ENCODE measurements around the gene COL12A1. TPM values are rescaled to one million over a fixed set of nuclear protein-coding genes. Genes with fewer than 3 reads are reported as not detected.

The COL12A1 gene
- total RNA-seq, 1 donor from 2014 or later: 1.6 TPM

- no peak for ATAC-seq
Measured at GRCh38 chr6:75145976-75146375, 59.9 kb downstream of the COL12A1 start.

GRCh38 chr6:75145211-75145610 is 60.6 kb downstream of the COL12A1 start:
- ATAC-seq: no peak
- DNase-seq (ENCODE audit: low spot score): no peak

More at GRCh38 chr6:75145976-75146375, 59.9 kb downstream of the COL12A1 start:
- DNase-seq (ENCODE audit: low spot score): no peak

- DNase-seq (ENCODE audit: low spot score): no peak
- ATAC-seq: no peak
Measured at GRCh38 chr6:75144386-75144785, 61.5 kb downstream of the COL12A1 start.

- DNase-seq (ENCODE audit: low spot score) (no peak), ATAC-seq (no peak)
Measured at GRCh38 chr6:75143191-75143590, 62.7 kb downstream of the COL12A1 start.

GRCh38 chr6:75142721-75143120 is 63.1 kb downstream of the COL12A1 start:
- ATAC-seq (no peak), DNase-seq (ENCODE audit: low spot score) (no peak)

- DNase-seq (ENCODE audit: low spot score) (no peak), ATAC-seq (no peak)
Measured at GRCh38 chr6:75135876-75136275, 70.0 kb downstream of the COL12A1 start.

- ATAC-seq (no peak), DNase-seq (ENCODE audit: low spot score) (no peak)
Measured at GRCh38 chr6:75135450-75135849, 70.4 kb downstream of the COL12A1 start.

GRCh38 chr6:75130784-75131183 is 75.1 kb downstream of the COL12A1 start:
- ATAC-seq (no peak), DNase-seq (ENCODE audit: low spot score) (no peak)

GRCh38 chr6:75128878-75129570 is 76.8 kb downstream of the COL12A1 start:
- DNase-seq (ENCODE audit: low spot score) (no peak), ATAC-seq (no peak)

- no peak for DNase-seq (ENCODE audit: low spot score)
- no peak for ATAC-seq
Measured at GRCh38 chr6:75126518-75126917, 79.3 kb downstream of the COL12A1 start.

- no peak for ATAC-seq
Measured at GRCh38 chr6:75124983-75125382, 80.9 kb downstream of the COL12A1 start.

GRCh38 chr6:75124085-75124484 is 81.8 kb downstream of the COL12A1 start:
- no peak for ATAC-seq
- DNase-seq (ENCODE audit: low spot score): no peak

More at GRCh38 chr6:75124983-75125382, 80.9 kb downstream of the COL12A1 start:
- DNase-seq (ENCODE audit: low spot score): no peak

- DNase-seq (ENCODE audit: low spot score) (no peak), ATAC-seq (no peak)
Measured at GRCh38 chr6:75118925-75119515, 86.8 kb downstream of the COL12A1 start.

- ATAC-seq: no peak
- DNase-seq (ENCODE audit: low spot score): no peak
Measured at GRCh38 chr6:75117701-75118100, 88.2 kb downstream of the COL12A1 start.

GRCh38 chr6:75116946-75117345 is 88.9 kb downstream of the COL12A1 start:
- DNase-seq (ENCODE audit: low spot score): no peak
- no peak for ATAC-seq

- ATAC-seq (no peak), DNase-seq (ENCODE audit: low spot score) (no peak)
Measured at GRCh38 chr6:75115481-75115880, 90.4 kb downstream of the COL12A1 start.

GRCh38 chr6:75114806-75115205 is 91.0 kb downstream of the COL12A1 start:
- peak; percentile 70 for ATAC-seq
- DNase-seq (ENCODE audit: low spot score): no peak

- ATAC-seq (no peak), DNase-seq (ENCODE audit: low spot score) (no peak)
Measured at GRCh38 chr6:75114195-75114594, 91.7 kb downstream of the COL12A1 start.

GRCh38 chr6:75113446-75113845 is 92.4 kb downstream of the COL12A1 start:
- ATAC-seq (no peak), DNase-seq (ENCODE audit: low spot score) (no peak)

- ATAC-seq (no peak), DNase-seq (ENCODE audit: low spot score) (no peak)
Measured at GRCh38 chr6:75109765-75110164, 96.1 kb downstream of the COL12A1 start.

- ATAC-seq (no peak), DNase-seq (ENCODE audit: low spot score) (no peak)
Measured at GRCh38 chr6:75109022-75109421, 96.8 kb downstream of the COL12A1 start.

GRCh38 chr6:75108333-75108974 is 97.4 kb downstream of the COL12A1 start:
- no peak for ATAC-seq

More at GRCh38 chr6:75108333-75108974, 97.4 kb downstream of the COL12A1 start:
- no peak for DNase-seq (ENCODE audit: low spot score)
